Measurements from ENCODE around the gene CNTD1.
"Not testable (repeated sequence)": the region's sequence is repeated elsewhere in the genome, so short reads cannot be mapped to it uniquely, and the experiment has no call there.

CNTD1 gene

DNA sequence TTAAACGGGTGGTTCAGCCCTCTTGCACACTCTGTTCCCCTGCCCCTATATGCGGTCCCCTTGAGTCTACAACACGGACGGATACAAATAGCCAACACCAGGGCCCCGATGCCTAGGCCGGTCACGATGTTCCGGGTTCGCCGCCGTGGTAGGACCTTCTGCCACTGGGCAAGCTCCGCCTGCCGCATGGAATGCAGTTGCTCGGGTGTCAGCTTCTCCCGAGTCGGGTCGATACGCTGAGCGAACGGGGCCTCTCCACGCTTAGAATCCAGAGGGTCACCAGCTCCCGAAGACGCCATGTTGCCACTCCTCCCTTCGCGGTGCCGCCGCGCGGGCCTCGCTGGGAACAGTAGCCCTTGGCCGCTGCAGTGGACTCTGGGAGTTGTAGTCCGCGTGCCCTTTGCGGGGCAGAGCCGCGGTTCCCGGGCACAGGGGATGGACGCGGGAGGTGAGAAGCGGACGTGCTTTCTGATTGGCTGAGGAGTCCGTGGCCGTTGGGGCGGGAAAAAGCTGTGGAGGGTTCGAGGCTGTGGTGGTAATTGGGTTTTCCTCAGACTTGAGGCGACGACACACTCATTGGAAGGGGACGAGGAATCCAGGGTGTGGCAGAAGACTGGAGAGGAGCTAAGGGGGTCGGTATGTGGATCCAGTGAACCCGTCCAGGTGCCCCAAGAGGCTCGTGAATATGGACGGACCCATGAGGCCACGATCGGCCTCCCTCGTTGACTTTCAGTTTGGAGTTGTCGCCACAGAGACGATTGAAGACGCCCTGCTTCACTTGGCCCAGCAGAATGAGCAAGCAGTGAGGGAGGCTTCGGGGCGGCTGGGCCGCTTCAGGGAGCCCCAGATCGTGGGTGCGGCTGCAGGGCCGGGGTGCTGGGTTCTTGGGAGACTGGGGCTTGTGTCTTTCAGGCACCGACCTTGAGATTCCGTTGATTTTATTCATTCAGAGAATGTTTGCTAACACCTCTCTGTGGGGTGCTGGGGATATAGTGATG is at the start of gene CNTD1, which contains the start of gene COA3:
TSS of gene CNTD1 (plus strand) at position 479 of the 998 bp plus-strand sequence. CDS start at position 686, 207 bp downstream.
TSS of gene COA3 (minus strand) at position 322 of the 998 bp plus-strand sequence. CDS start at position 299, 23 bp downstream.
- DNase-seq = peak; percentile 82

DNA sequence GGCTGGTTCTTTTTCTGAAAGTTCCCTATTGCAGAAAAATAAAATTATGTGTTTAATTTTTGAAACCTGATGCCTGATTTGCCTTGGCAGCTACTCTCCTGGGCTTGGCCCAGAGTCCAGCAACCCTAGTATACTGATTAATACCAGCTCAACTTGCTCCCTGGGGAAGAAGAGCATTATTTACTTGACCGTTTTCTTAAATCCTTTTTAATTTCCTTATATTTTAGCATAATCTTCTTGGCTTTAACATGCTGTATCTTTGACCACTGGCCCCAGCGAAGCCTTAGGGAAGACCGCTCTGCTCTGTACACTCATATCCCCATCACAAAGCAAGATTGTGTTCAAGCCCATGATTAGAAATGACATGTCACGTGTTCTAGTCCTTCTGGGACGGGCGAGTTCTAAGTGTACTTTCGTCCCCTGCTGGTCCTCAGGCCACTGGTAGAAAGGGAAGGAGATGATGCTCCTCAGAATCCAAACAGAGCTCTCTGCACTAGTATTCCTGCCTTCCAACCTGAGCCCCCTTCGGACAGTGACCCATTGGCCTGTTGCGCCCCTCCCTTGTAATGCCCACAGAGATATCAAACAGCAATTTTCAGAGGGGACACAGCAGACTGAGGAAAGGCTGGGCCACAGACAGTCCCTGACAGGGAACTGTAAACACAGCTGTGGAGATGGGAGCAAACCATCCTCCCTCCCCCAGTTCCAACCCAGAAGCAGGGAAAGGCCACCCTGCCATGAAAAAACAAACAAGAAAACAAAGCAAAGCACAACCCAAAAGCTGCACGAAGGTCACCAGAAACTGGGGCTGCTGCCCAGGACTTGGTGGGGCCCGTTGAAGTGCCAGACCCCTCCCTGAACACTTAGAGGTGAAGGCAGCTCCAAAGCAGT is 49.5 kb upstream of the CNTD1 start:
- no peak for DNase-seq

DNA sequence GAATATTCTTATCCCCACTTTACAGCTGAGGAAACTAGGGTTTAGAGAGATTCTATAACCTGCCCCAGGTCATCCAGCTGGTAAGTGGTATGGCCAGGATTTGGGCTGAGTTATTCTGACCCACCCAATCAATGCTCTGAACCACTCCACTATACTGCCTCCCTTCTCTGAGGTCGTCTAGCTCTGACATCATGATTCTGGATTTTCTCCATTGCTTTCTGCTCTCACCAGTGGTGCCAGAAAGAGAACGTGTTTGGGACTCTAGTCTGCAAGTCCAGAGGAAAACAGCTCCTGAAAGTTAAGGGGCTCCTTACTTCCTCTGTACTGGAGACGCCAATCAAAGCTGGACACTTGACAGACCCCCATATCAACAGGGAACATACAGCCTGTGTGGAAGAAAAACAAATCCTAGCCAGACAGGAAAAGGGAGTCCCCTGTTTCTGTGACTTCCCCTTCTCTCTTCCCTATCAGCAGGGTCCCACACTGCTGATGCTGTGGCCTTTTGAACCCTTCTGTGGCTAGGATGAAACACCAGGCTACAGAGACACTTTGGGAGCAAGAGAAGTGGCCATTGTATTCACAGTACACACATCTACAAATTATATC is 47.8 kb upstream of the CNTD1 start:
- no peak for DNase-seq

- DNase-seq = no peak
Measured at GRCh38 chr17:42751628-42752027, 47.0 kb upstream of the CNTD1 start.

- DNase-seq = no peak
Measured at GRCh38 chr17:42754782-42755181, 43.9 kb upstream of the CNTD1 start.

GRCh38 chr17:42759982-42760651 is 38.5 kb upstream of the CNTD1 start:
- DNase-seq = no peak

- peak; percentile 58 for DNase-seq
Measured at GRCh38 chr17:42760652-42761581, 37.7 kb upstream of the CNTD1 start, which contains the start of gene RAMP2. Gene RAMP2 (plus strand): TSS chr17:42761227. CDS start chr17:42761262, 35 bp downstream.

- DNase-seq = no peak
Measured at GRCh38 chr17:42761638-42762037, 37.0 kb upstream of the CNTD1 start.

- no peak for DNase-seq
Measured at GRCh38 chr17:42766124-42766523, 32.5 kb upstream of the CNTD1 start.

GRCh38 chr17:42767512-42767911 is 31.1 kb upstream of the CNTD1 start:
- no peak for DNase-seq

DNA sequence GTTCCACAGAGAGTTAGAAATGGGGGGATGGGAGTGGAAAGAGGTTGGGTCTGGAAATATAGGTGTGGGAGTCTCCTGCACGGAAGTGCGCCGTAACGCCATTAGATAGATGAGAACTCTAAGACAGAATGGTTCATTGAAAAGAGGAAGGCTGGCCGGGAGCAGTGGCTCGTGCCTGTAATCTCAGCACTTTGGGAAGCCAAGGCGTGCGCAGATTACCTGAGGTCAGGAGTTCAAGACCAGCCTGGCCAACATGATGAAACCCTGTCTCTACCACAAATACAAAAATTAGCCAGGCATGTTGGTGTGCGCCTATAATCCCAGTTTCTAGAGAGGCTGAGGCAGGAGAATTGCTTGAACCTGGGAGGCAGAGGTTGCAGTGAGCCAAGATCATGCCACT is 30.7 kb upstream of the CNTD1 start:
- DNase-seq = not testable (repeated sequence)

- not testable (repeated sequence) for DNase-seq
Measured at GRCh38 chr17:42769964-42770363, 28.7 kb upstream of the CNTD1 start.

- DNase-seq = no peak
Measured at GRCh38 chr17:42772945-42773289, 25.7 kb upstream of the CNTD1 start.

DNA sequence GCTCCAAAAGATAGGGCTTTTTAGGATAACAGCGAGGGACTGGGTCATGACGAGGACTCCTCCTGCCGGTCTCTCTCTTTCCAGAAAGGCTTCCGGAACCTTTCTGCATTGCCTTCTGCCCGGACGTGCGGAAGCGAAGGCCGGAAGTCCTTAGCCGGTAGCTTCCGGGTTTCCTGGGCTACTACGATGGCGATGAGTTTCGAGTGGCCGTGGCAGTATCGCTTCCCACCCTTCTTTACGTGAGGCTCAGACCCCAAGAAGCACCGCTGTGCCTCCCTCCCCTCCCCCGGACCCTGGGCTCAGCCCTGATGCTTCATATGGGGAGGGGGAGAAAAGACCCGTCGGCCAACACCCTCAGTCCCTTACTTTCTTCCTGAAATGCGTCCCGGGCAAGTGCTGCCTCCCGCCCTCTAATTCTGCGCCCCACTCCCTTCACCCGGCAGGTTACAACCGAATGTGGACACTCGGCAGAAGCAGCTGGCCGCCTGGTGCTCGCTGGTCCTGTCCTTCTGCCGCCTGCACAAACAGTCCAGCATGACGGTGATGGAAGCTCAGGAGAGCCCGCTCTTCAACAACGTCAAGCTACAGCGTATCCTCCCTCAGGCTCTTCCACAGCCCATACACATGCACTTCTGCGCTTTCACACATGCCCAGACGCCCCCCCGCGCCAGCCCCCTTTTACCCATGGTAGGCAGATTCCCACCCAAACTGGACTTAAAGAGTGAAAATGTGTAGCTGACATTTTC is 25.2 kb upstream of the CNTD1 start, which contains the start of gene VPS25:
TSS of gene VPS25 (plus strand) at position 160 of the 746 bp plus-strand sequence. CDS start at position 187, 27 bp downstream.
- DNase-seq = peak; percentile 84

DNA sequence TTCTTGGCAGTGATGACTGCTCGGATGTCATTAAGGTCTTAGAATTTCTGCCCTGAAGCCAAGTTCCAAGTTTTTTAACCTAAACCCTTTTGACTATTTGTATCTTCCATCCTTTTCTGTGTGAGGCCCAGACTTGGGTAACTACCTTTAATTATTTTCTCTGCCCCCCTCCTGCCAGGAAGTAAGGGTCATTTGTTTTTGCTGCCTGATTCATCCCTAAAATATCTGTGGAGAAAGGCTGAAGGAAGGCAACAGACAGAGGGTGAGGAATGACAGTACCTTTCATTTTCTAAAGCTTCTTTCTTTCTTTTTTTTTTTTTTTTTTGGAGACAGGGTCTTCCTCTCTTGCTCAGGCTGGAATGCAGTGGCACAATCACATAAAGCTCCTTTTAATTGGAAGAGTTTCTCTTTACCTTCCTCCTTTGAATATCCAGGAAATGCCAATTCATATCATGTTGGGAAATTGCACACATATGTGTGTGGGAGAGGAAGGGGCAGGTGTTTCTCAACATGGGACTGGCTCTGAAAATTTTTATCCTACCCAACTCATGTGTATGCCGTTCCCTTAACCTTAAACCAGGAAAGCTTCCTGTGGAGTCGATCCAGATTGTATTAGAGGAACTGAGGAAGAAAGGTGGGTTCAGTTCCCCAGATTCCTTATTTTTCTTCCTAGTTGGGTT is 24.5 kb upstream of the CNTD1 start:
- no peak for DNase-seq

DNA sequence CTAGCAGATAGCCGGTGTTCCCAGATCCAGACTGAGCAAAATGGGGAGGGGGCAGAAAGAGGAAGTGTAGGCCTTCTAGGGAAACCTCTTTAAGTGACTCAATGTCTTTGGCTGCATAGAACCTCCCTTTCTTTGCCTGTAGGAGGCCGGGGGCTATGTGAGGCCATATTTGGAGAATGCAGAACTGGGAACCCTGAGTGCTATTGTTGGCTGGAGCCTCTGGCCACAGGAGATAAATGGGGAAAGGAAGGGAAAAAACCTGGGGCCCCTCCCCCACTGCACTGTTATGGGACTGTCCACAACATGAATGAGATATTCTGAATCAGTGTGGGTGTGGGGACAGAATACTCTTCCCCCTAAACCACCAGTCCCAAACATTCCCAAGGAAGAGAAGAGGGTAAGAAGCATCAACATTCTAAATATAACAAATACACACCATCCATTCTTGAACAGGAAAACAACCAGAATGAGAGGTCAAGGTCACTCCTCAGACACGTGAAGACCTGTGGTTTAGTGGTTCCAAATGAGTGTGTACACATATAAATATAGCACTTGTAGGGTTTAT is 23.0 kb upstream of the CNTD1 start:
- DNase-seq = no peak

GRCh38 chr17:42778570-42778969 is 20.1 kb upstream of the CNTD1 start:
- DNase-seq = no peak

- no peak for DNase-seq
Measured at GRCh38 chr17:42779304-42779935, 19.2 kb upstream of the CNTD1 start.
